Superior temporal gyrus (tissue), 1 donor: ENCODE data around the gene STOX2.
A peak's percentile ranks its signal among the peaks of the same experiment; 100 is the strongest.

Experiments
- DNase-seq: peaks from one replicate; pipeline ENCODE4 v3.0.0-alpha.2; 2016; ENCODE audit errors: extremely low spot score

STOX2 gene

DNA sequence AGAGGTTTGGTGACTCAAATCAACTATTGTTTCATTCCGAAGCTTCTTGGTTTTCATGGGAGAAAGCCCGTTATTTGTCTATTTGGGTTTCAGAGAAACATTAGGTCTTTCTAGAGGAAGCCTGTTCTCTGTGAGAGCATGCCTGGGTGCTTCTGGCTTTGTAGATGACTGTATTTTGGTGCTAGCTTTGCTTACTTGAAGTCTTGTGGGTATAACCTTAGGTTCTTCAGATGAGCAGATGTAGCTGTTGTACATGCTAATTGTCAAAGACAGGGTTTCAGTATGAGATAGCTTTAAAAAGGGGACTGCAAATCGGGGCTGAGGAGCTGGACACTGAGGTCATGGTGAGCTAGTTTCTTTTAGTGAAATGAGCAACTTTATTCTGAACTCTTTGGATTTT lies 7.9 kb upstream of the STOX2 start:
- no peak for DNase-seq

- DNase-seq, result no peak
These were observed 6.7 kb upstream of the STOX2 start for GRCh38 chr4:183898456-183898855.

DNA sequence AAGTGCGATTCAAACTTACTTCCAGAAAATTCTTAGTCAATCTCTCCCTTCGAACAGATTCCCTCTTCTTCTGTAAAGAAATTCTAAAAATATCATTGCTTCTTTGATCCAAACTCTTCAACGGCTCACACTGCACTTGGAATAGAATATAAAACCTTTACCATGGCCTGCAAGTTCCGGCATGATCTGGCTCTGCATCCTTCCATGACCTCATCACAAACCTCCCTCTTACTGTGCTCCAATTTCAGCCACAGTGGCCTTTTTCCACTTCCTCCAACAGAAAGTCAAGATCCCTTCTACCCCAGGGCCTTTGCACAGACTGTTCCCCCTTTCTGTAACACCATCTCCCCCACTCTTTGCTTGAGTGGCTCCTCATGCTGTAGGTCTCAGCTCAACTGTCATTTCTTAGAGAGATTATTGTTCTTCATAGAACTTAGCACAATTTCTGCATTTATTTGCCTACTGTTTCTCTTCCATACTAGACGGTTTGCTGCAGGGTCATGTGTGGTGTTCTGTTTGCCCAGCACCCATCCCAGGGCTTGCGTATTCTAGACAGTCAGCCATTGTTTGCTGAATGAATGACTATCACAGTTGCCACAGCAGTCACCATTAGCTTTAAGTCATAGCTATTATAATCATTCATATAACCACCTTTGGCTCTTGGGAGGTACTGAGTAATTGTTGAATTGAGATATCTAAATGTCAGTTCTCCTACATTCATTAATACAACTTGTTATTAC lies 1.9 kb upstream of the STOX2 start:
- DNase-seq, result peak; percentile 61

GRCh38 chr4:183905593-183906488 lies 734 bp downstream of the STOX2 start:
- peak; percentile 74 for DNase-seq

GRCh38 chr4:183906489-183906738 lies 1.3 kb downstream of the STOX2 start:
- no peak for DNase-seq

- no peak for DNase-seq
These were observed 1.9 kb downstream of the STOX2 start for GRCh38 chr4:183906739-183907651.

- DNase-seq, result peak; percentile 64
These were observed 3.0 kb downstream of the STOX2 start for GRCh38 chr4:183907871-183908683.

- no peak for DNase-seq
These were observed 4.1 kb downstream of the STOX2 start for GRCh38 chr4:183909187-183909586.

GRCh38 chr4:183909801-183910200 lies 4.7 kb downstream of the STOX2 start:
- no peak for DNase-seq

GRCh38 chr4:183912585-183912984 lies 7.5 kb downstream of the STOX2 start:
- no peak for DNase-seq

DNA sequence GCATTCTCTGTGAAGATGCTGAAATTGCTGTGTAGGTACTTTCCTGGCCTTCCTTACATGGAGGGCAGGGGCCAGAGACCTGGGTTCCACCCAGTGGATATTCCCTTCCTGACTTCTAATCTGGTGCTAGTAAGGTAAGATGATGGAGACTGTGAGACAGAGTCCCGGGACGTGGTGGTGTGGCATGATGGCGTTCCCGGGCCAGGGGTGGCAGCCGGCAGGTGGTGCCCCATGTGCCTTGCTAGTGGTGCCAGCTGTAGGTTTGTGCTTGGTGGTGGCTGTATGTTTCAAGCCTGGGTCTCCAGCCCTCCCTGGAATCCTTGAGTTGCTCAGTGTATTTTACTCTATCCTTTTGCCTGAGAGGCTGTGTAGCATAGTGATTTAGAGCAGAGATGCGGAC lies 10.9 kb downstream of the STOX2 start:
- DNase-seq, result no peak

- DNase-seq, result no peak
These were observed 13.6 kb downstream of the STOX2 start for GRCh38 chr4:183918696-183919095.

- DNase-seq, result no peak
These were observed 14.0 kb downstream of the STOX2 start for GRCh38 chr4:183919141-183919540.

DNA sequence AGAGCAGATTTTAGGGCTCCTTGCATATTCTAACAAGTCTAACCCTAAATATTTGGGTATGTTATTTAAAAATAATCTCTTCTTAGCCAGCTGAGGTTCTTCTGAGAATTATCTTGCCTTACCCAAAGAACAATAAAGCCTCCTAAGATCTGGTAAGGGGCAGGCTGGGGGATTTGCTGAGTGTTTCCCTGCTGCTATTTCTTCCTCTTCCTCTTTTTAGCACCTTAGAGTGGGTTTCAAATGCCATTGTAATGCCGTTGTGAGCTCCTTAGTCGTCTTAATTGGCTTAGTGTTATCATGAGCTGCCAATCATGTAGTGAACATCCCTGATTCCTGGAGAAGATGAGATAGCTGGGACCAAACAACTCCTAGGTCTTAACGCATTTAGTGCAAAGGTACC lies 15.4 kb downstream of the STOX2 start:
- DNase-seq, result no peak

DNA sequence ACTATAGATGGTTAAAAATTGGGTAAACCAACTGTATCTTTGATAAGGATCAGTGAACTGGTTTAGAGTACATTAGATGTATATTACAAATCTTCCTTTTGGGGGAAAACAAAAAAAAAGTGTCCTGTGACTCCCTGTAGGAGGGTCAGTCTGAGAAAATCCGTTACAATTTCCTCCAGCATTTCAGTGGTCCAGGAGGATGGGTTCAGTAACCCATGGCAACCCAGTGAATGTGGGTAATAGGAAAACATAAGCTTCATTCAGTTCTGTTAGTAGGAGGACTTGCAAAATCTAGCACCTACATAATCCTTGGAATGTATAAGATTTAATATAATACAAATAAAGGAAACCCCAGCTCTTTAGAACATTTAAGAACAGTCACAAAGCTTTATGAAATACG lies 16.2 kb downstream of the STOX2 start:
- DNase-seq, result no peak

- DNase-seq, result no peak
These were observed 19.4 kb downstream of the STOX2 start for GRCh38 chr4:183924362-183925044.

- no peak for DNase-seq
These were observed 21.8 kb downstream of the STOX2 start for GRCh38 chr4:183926950-183927349.

DNA sequence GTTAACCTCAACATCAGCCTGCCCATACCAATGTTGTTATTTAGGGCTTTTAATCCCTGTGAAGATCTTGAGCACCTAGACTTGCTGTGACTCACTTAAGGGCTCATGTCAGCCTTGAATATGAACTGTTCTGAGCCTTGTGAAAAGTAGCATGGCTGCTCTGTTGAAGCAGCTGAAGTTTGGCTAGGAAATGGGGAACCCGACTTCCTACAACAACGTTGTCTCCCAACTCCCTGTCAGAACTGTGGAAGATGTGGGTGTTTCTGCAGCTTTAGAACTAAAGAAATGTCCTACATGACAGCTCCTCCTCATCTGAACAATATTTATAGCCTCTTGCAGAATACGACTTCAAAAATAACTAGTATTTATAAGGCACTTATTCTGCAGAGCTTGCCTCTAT lies 27.5 kb downstream of the STOX2 start:
- DNase-seq, result no peak

GRCh38 chr4:183934761-183935160 lies 29.7 kb downstream of the STOX2 start:
- no peak for DNase-seq

DNA sequence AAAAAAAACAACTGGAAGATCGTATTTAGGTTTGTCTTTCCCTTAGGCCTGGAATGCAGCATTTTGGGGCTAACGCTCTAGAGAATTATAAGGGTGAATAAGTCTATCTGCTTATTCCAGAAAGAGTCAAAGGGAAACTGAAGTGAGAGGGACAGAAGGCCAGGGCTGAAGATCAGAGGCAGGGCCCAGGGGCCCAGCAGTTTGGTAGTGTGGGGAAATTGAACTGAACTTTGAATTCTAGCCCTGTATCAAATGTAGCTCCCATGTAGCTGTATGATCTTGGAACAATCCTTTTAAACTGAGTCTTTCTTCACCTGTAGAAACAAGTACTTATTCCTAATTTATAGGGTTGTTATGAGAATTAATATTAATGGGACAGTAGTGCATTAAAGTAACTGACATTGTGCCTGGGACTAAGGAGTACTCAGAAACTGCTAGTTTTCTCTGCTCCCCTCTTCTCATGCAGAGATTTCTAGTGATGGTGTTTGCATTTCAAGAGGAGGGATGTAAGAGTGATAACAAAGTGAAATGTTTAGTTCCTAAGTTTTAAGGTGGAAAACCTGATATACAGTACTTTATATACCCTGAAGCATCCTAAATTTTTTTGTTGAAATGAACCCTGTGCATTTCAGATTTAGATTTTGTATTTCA lies 30.4 kb downstream of the STOX2 start:
- no peak for DNase-seq
